HepG2 (cell line): ENCODE data around the gene KLRF2. TPM values are rescaled to one million over a fixed set of nuclear protein-coding genes. Genes with fewer than 3 reads are reported as not detected.
A peak's percentile ranks its signal among the peaks of the same experiment; 100 is the strongest.

ENCODE experiments used
- ATAC-seq: fragments of 200-7000 bp; cut with Tn5 transposase; 3 replicates; pipeline ENCODE4 v1.9.1; 2020; ENCODE audit warnings: mild to moderate bottlenecking, moderate library complexity
- BruUV-seq: library from RNA; stranded (reverse); fragments of 400-500 nt; replicated peaks from 2 replicates; lab custom pipeline; 2021; lab: Mats Ljungman, UMichigan
- CTCF ChIA-PET: fragments of 300-600 bp; formaldehyde crosslinking; extraction: SDS; loops from one replicate; lab custom pipeline; 2021; ENCODE audit warnings: low total read pairs, inconsistent platforms, low intra/inter-chr PET ratio; lab: Yijun Ruan, JAX
- POLR2A ChIA-PET: fragments of 350-600 bp; sonication (Branson Sonifier 250); formaldehyde crosslinking; loops from one replicate; lab custom pipeline; 2020; ENCODE audit warnings: antibody characterized with exemption, inconsistent platforms; lab: Yijun Ruan, JAX
- DNase-seq: peaks from one replicate; pipeline ENCODE4 v3.0.0-alpha.2; 2015; ENCODE audit warnings: low spot score
- FAIRE-seq: peaks from 3 replicates; lab custom pipeline; 2011; peaks lifted over from hg19 to GRCh38; lab: Jason Lieb, UNC
- H2AFZ ChIP-seq: one replicate; pipeline ENCODE4 v1.6.1; 2011; ENCODE audit warnings: low read length, inconsistent platforms
- H3K27ac ChIP-seq: fragments of 300-600 bp; 3 replicates; pipeline ENCODE4 v1.8.0; 2011; ENCODE audit warnings: mixed run types, mild to moderate bottlenecking, mixed read lengths, low read length, inconsistent platforms; ENCODE audit not compliant: insufficient read depth; ENCODE audit errors: extremely low read length
- H3K27me3 ChIP-seq, 2 experiments: fragments of 200-600 bp in 1 of 2; 2 replicates in 1 of 2; 3 replicates in 1 of 2; pipeline versions ENCODE4 v1.6.0 to v1.8.0; 2011; ENCODE audit warnings: low read length in 2 of 2, mild to moderate bottlenecking in 2 of 2, moderate library complexity in 2 of 2, inconsistent platforms in 1 of 2; ENCODE audit not compliant: insufficient read depth in 2 of 2, control insufficient read depth in 1 of 2
- H3K36me3 ChIP-seq, 2 experiments: fragments of 200-600 bp in 1 of 2; replicated peaks in 1 of 2; 2 replicates in 1 of 2; 3 replicates in 1 of 2; pipeline versions ENCODE4 v1.5.1 to v1.8.0; 2011; ENCODE audit warnings: low read length in 2 of 2, inconsistent platforms in 1 of 2; ENCODE audit not compliant: insufficient read depth in 2 of 2, control insufficient read depth in 1 of 2
- H3K4me1 ChIP-seq: 2 replicates; pipeline ENCODE4 v1.5.1; 2012; ENCODE audit warnings: low read length, inconsistent platforms; ENCODE audit not compliant: insufficient read depth
- H3K4me2 ChIP-seq: 2 replicates; pipeline ENCODE4 v1.6.0; 2011; ENCODE audit warnings: low read depth, low read length, inconsistent platforms
- H3K4me3 ChIP-seq, 3 experiments: fragments of 200-600 bp in 1 of 3; sonication (generic), shearing (Covaris generic) in 1 of 3; replicated peaks in 1 of 3; 2 replicates each; pipeline ENCODE4 v1.5.1; 2011 to 2016; ENCODE audit warnings: low read length in 3 of 3, inconsistent platforms in 2 of 3, low read depth in 2 of 3, mild to moderate bottlenecking in 2 of 3, control low read depth in 1 of 3, mixed read lengths in 1 of 3; ENCODE audit not compliant: insufficient read depth in 1 of 3
- H3K79me2 ChIP-seq: one replicate; pipeline ENCODE4 v1.6.1; 2011; ENCODE audit warnings: low read length, inconsistent platforms; ENCODE audit not compliant: insufficient read depth
- H3K9ac ChIP-seq: 2 replicates; pipeline ENCODE4 v1.6.0; 2011; ENCODE audit warnings: mild to moderate bottlenecking, low read depth, low read length, inconsistent platforms; ENCODE audit not compliant: insufficient read depth
- H3K9me3 ChIP-seq: 2 replicates; pipeline ENCODE4 v1.5.1; 2012; ENCODE audit warnings: mild to moderate bottlenecking, low read length
- H4K20me1 ChIP-seq: 2 replicates; pipeline ENCODE4 v1.6.0; 2011; ENCODE audit warnings: inconsistent platforms, mild to moderate bottlenecking, low read length, moderate library complexity; ENCODE audit not compliant: insufficient read depth
- CC2D1A ChIP-seq: sonication (generic); formaldehyde crosslinking; IDR thresholded peaks from 2 replicates; pipeline ENCODE4 v1.8.1; 2023; ENCODE audit warnings: mild to moderate bottlenecking, missing genetic modification reagents
- EP300 ChIP-seq, 3 experiments: sonication (generic) in 1 of 3; formaldehyde crosslinking in 1 of 3; IDR thresholded peaks; 2 replicates each; pipeline versions ENCODE4 v1.5.1 to v1.6.1; 2011 to 2020; ENCODE audit warnings: low read depth in 2 of 3, low read length in 2 of 3, borderline replicate concordance in 1 of 3, improper control_type of control experiment in 1 of 3, mild to moderate bottlenecking in 1 of 3, missing genetic modification reagents in 1 of 3, moderate library complexity in 1 of 3
- SMC3 ChIP-seq: IDR thresholded peaks from 2 replicates; pipeline ENCODE4 v1.6.1; 2011; ENCODE audit warnings: low read length, improper control_type of control experiment
- STAG1 ChIP-seq: sonication (generic); formaldehyde crosslinking; IDR thresholded peaks from 2 replicates; pipeline ENCODE4 v1.4.0; 2020; ENCODE audit warnings: missing genetic modification reagents
- whole genome bisulfite sequencing: methylation state at CpG from one replicate; pipeline ENCODE4 v1.1.6; 2017; ENCODE audit warnings: low lambda C conversion rate; 5-methylcytosine and 5-hydroxymethylcytosine counted together
- in situ Hi-C: cut with HindIII; loops from 2 replicates; pipeline ENCODE4 v1.10.0; 2017; ENCODE audit warnings: low pct_unique_long_range_greater_than_20kb; ENCODE audit not compliant: extremely low pct_ligation_motif_present
- intact Hi-C: fragments of 100-400 bp; cut with micrococcal nuclease; formaldehyde crosslinking; loops from one replicate; pipeline ENCODE4 v1.10.0; 2022; ENCODE audit not compliant: unreplicated experiment
- polyA plus RNA-seq, 8 experiments: library from polyadenylated mRNA; depleted of rRNA in 3 of 8; stranded (reverse) in 7 of 8; unstranded in 1 of 8; fragments of >200 nt; fragmentation: Illumina TruSeq in 4 of 8; extraction: Trizol in 4 of 8; gene quantifications; 2 replicates each; pipeline versions ENCODE4 v1.2.1 to v1.2.3, GENCODE V29; 2011 to 2016; ENCODE audit warnings: low read depth in 4 of 8, missing spikeins in 1 of 8, mixed read lengths in 1 of 8; ENCODE audit not compliant: insufficient read depth in 1 of 8
- total RNA-seq, 5 experiments: library from RNA; depleted of rRNA; stranded (reverse); fragments of >200 nt; fragmentation: Illumina TruSeq; extraction: Trizol; gene quantifications; 2 replicates each; pipeline ENCODE4 v1.2.3, GENCODE V29; 2016; ENCODE audit warnings: low read depth in 1 of 5
- TF ChIP-seq, protein P1 (sequence below): IDR thresholded peaks from 2 replicates; pipeline ENCODE4 v1.6.1; 2016
- TF ChIP-seq, protein P2 (sequence below): sonication (generic); formaldehyde crosslinking; IDR thresholded peaks from 2 replicates; pipeline ENCODE4 v1.5.0; 2020; ENCODE audit warnings: mild to moderate bottlenecking, missing genetic modification reagents, moderate library complexity

The KLRF2 gene
- total and polyA plus RNA-seq, 2 of the 13 experiments (the other 11 are each of a cell fraction or from before 2014, with no cell fraction given), result not detected

GRCh38 chr12:9925705-9926393 is 44.6 kb downstream of the KLRF2 start:
- no peaks in the 10 kb centered on the region for H3K27me3 ChIP-seq
- ATAC-seq, result peak; percentile 64
- no peak overlapping the region for H3K9ac ChIP-seq
- H2AFZ ChIP-seq, result no peak overlapping the region
- no peaks in the 10 kb centered on the region for H3K9me3 ChIP-seq
- H3K79me2 ChIP-seq, result no peaks in the 10 kb centered on the region
- intact Hi-C loops, result loop anchor here (1.0 kb wide), 1 partner anchor 176 kb away; no protein-coding TSS in a partner anchor
- DNase-seq, result peak; percentile 9
- no peak for FAIRE-seq
- H3K36me3 ChIP-seq, result no peaks in the 10 kb centered on the region
- H3K4me3 ChIP-seq, result peak overlapping the region in 1 of 3 experiments; percentile 29; a peak in 1 of 6 replicates
- peak overlapping the region; percentile 52 for H3K4me2 ChIP-seq
- CTCF ChIA-PET, result interaction anchor here (1.1 to 3.0 kb wide), 3 partner anchors 112 to 181 kb away, joined by 4 to 19 read pairs (median 11); no protein-coding TSS in a partner anchor
- no peaks in the 10 kb centered on the region for H3K4me1 ChIP-seq
- H3K27ac ChIP-seq, result no peak overlapping the region
- in situ Hi-C loops, result loop anchor here (5.0 kb wide), 1 partner anchor 174 kb away; no protein-coding TSS in a partner anchor
- TF ChIP-seq, protein P1, sequence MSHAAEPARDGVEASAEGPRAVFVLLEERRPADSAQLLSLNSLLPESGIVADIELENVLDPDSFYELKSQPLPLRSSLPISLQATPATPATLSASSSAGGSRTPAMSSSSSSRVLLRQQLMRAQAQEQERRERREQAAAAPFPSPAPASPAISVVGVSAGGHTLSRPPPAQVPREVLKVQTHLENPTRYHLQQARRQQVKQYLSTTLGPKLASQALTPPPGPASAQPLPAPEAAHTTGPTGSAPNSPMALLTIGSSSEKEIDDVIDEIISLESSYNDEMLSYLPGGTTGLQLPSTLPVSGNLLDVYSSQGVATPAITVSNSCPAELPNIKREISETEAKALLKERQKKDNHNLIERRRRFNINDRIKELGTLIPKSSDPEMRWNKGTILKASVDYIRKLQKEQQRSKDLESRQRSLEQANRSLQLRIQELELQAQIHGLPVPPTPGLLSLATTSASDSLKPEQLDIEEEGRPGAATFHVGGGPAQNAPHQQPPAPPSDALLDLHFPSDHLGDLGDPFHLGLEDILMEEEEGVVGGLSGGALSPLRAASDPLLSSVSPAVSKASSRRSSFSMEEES (CRISPR knock-in tag), result no peak
- TF ChIP-seq CC2D1A (no peak), STAG1 (CRISPR knock-in tag) (peak; percentile 37), SMC3 (peak; percentile 50; the same call in 1 of the 2 replicates), EP300 (IDR thresholded peaks at IDR 0.05; ENCODE audit: low read depth in 2 of 2, low read length in 2 of 2) (no peak), EP300 (CRISPR knock-in tag; IDR thresholded peaks at IDR 0.05; ENCODE audit: borderline replicate concordance) (no peak)
- TF ChIP-seq, protein P2, sequence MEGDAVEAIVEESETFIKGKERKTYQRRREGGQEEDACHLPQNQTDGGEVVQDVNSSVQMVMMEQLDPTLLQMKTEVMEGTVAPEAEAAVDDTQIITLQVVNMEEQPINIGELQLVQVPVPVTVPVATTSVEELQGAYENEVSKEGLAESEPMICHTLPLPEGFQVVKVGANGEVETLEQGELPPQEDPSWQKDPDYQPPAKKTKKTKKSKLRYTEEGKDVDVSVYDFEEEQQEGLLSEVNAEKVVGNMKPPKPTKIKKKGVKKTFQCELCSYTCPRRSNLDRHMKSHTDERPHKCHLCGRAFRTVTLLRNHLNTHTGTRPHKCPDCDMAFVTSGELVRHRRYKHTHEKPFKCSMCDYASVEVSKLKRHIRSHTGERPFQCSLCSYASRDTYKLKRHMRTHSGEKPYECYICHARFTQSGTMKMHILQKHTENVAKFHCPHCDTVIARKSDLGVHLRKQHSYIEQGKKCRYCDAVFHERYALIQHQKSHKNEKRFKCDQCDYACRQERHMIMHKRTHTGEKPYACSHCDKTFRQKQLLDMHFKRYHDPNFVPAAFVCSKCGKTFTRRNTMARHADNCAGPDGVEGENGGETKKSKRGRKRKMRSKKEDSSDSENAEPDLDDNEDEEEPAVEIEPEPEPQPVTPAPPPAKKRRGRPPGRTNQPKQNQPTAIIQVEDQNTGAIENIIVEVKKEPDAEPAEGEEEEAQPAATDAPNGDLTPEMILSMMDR (CRISPR knock-in tag), result peak; percentile 56
- no peaks in the 10 kb centered on the region for H4K20me1 ChIP-seq
- 1% methylated on average over 5 of the region's 5 CpGs for WGBS
- no TSS peak for BruUV-seq
- POLR2A ChIA-PET, result no interaction called here
